Aorta (tissue), 5 donors: ENCODE measurements around the gene CACHD1. TPM values are rescaled to one million over a fixed set of nuclear protein-coding genes. Genes with fewer than 3 reads are reported as not detected.

Experiments used
- ATAC-seq: fragments of 200-7000 bp; cut with Tn5 transposase; one replicate; pipeline ENCODE4 v1.9.1; 2022; ENCODE audit warnings: moderate library complexity; ENCODE audit not compliant: low FRiP score
- DNase-seq, 2 donors: peaks; one replicate each; pipeline ENCODE4 v3.0.0-alpha.2; 2020
- H3K27ac ChIP-seq, 2 donors: one replicate each; pipeline ENCODE4 v1.5.1; 2013; ENCODE audit warnings: low read length in 2 of 2, mild to moderate bottlenecking in 2 of 2, moderate library complexity in 2 of 2, control low read depth in 1 of 2, inconsistent platforms in 1 of 2, low read depth in 1 of 2
- H3K27me3 ChIP-seq, 2 donors: one replicate each; pipeline ENCODE4 v1.6.1; 2013; ENCODE audit warnings: control low read depth in 1 of 2, low read length in 1 of 2, mild to moderate bottlenecking in 1 of 2, moderate library complexity in 1 of 2; ENCODE audit not compliant: insufficient read depth in 2 of 2, control insufficient read depth in 1 of 2
- H3K36me3 ChIP-seq, 2 donors: one replicate each; pipeline ENCODE4 v1.6.1; 2013; ENCODE audit warnings: control low read depth in 1 of 2, low read length in 1 of 2, mild to moderate bottlenecking in 1 of 2; ENCODE audit not compliant: insufficient read depth in 2 of 2, control insufficient read depth in 1 of 2
- H3K4me1 ChIP-seq, 2 donors: one replicate each; pipeline ENCODE4 v1.6.1; 2013; ENCODE audit warnings: low read length in 2 of 2, control low read depth in 1 of 2, mild to moderate bottlenecking in 1 of 2, moderate library complexity in 1 of 2; ENCODE audit not compliant: insufficient read depth in 2 of 2, control insufficient read depth in 1 of 2
- H3K4me3 ChIP-seq, 2 donors: one replicate each; pipeline ENCODE4 v1.5.1; 2013; ENCODE audit warnings: low read length in 2 of 2, control low read depth in 1 of 2, mild to moderate bottlenecking in 1 of 2
- H3K9me3 ChIP-seq: one replicate; pipeline ENCODE4 v1.6.1; 2013; ENCODE audit warnings: mild to moderate bottlenecking, low read length; ENCODE audit not compliant: control insufficient read depth
- whole genome bisulfite sequencing, 2 donors: extraction: QIAGEN DNeasy Blood & Tissue Kit; methylation state at CpG; one replicate each; pipeline ENCODE4 v1.1.7; 2013; 5-methylcytosine and 5-hydroxymethylcytosine counted together
- intact Hi-C, 2 donors: fragments of 100-400 bp; cut with DNase I; formaldehyde crosslinking; loops; one replicate each; pipeline versions ENCODE4 v1.14.2 to v1.15.0; 2022
- polyA plus RNA-seq, 2 donors: library from polyadenylated mRNA; stranded (reverse); fragments of 200-250 nt; gene quantifications; one replicate each; pipeline ENCODE4 v1.2.3, GENCODE V29; 2013
- total RNA-seq, 2 donors: library from RNA; stranded (reverse); fragmentation: NEBNext Ultra II Directional; extraction: Animal tissue kit (Norgen Biotek cat#: 25700); gene quantifications; one replicate each; pipeline ENCODE4 v1.2.1, GENCODE V29; 2021
- donor health status: healthy with polysubstance abuse.
- donor health status: Bipolar disorder and iron deficiency.
- donor health status: DM: no; HTN: no; CAD: no.
- donor health status: DM: no; HTN: no; CAD: no.
- donor health status: DM: yes; HTN: yes; CAD: no.

The CACHD1 gene
- total and polyA plus RNA-seq, 4 donors = 1.4 to 26.5 (median 5.0) TPM

DNA sequence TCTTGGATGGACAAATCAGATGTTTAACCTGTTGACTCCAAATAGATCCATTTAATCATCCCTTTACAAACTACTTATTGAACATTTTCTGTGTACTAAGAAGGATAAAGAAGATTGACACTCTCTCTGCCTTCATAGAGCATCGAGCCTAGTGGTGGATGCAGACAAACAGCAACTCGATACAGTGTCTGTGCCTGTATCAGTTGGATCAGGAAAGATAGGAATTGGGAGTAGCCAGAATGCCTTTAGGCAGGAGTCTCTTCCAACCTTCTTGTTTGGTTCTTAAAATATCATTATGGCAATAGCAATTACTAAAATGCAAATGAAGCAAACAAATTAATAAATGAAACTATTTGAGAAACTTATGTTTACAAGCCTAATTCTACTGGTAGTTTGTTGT is 185.9 kb downstream of the CACHD1 start:
- Histone ChIP-seq H3K4me1 (peaks cover 0 to 2% of the 10 kb centered on the region in 2 donors), H3K27ac (no peak overlapping the region), H3K4me3 (no peak overlapping the region), H3K27me3 (no peaks in the 10 kb centered on the region), H3K36me3 (no peaks in the 10 kb centered on the region), H3K9me3 (no peaks in the 10 kb centered on the region)
- no peak for DNase-seq
- 96 to 98% methylated on average over 2 of the region's 2 CpGs for WGBS, 2 donors
- intact Hi-C loops = no loop called here
- no peak for ATAC-seq

DNA sequence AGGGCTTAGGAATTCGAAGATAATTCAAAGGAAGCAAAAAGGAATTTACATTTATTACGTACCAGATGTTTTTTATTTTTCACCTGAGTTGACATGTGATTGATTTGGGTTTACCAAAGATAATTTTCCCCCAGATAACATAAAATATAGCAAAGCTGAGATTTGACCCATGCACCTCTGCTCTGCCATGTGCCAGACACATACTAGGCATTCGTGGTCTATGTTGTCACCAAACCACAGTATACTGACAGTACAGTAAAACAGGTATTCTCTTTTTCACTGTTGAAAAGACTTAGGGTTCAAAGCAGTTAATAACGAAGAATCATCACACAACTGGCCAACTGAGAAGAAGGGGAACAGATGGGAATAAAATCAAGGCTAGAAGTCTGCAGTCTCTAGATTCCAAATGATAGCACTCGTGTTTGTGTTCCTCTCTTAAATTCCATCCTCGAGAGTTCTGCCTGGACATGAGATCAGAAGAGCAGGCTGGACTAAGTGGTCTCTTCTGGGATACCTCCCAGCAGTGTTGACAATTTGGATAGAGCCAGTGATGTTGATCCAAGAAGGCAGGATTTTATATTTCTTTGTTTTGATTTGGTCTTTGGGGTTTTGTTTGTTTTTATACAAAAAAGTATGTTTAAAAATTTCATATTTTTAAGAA is 189.7 kb downstream of the CACHD1 start:
- intact Hi-C loops = no loop called here
- DNase-seq = no peak
- no peak overlapping the region for H3K4me3 ChIP-seq
- H3K27me3 ChIP-seq = no peaks in the 10 kb centered on the region
- no peak for ATAC-seq
- 85 to 88% methylated on average over 6 of the region's 6 CpGs for WGBS, 2 donors
- H3K36me3 ChIP-seq = no peaks in the 10 kb centered on the region
- H3K9me3 ChIP-seq = no peaks in the 10 kb centered on the region
- H3K27ac ChIP-seq = no peak overlapping the region
- peaks cover 0 to 6% of the 10 kb centered on the region in 2 donors for H3K4me1 ChIP-seq

DNA sequence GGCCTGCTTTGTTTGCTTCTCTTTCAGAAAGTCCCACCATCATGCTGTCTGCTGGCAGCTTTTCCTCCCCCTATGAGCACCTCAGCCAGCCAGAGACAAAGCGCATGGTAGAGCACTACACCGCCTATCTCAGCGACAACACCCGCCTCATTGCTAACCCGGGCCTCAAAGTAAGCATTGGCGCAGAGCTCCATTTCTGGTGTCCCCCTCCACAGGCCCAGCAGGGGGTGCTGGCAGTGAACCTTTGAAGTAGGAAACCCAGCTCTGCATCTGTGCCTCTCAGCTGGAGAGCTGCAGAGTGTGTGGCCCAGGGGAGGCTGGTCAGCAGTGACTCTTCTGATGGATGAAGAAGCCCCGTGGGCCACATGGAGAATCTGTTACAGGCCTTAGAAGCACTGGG is 193.7 kb downstream of the CACHD1 start:
- intact Hi-C loops = no loop called here
- no peak overlapping the region for H3K4me3 ChIP-seq

DNA sequence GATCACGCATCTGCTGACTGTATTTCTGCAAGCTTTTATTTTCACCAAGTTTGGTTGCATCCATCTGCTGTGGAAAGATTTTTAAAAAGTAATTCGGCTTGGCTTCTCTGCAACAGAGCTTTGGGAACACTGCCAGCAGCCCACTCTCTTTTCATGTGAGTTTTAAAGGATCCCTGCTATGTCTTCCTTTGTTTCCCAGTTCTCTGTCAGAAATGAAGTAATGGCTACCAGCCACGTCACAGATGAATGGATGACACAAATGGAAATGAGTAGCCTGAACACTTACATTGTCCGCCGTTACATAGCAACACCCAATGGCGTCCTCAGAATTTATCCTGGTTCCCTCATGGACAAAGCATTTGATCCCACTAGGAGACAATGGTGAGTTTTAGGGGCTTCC is 194.4 kb downstream of the CACHD1 start:
- no peaks in the 10 kb centered on the region for H3K36me3 ChIP-seq
- H3K4me3 ChIP-seq = no peak overlapping the region
- ATAC-seq (no peak), DNase-seq (no peak)
- intact Hi-C loops = no loop called here
- H3K27me3 ChIP-seq = no peaks in the 10 kb centered on the region
- no peaks in the 10 kb centered on the region for H3K9me3 ChIP-seq
- H3K4me1 ChIP-seq = peaks cover 0 to 6% of the 10 kb centered on the region in 2 donors
- WGBS, 2 donors = 79 to 84% methylated on average over 6 of the region's 6 CpGs
- H3K27ac ChIP-seq = no peak overlapping the region

More for the DNA sequence above, 193.7 kb downstream of the CACHD1 start:
- WGBS, 2 donors = 88 to 90% methylated on average over 7 of the region's 7 CpGs
- Histone ChIP-seq H3K9me3 (no peaks in the 10 kb centered on the region), H3K4me1 (peaks cover 0 to 6% of the 10 kb centered on the region in 2 donors), H3K27me3 (no peaks in the 10 kb centered on the region), H3K27ac (no peak overlapping the region), H3K36me3 (no peaks in the 10 kb centered on the region)
- ATAC-seq (no peak), DNase-seq (no peak)

DNA sequence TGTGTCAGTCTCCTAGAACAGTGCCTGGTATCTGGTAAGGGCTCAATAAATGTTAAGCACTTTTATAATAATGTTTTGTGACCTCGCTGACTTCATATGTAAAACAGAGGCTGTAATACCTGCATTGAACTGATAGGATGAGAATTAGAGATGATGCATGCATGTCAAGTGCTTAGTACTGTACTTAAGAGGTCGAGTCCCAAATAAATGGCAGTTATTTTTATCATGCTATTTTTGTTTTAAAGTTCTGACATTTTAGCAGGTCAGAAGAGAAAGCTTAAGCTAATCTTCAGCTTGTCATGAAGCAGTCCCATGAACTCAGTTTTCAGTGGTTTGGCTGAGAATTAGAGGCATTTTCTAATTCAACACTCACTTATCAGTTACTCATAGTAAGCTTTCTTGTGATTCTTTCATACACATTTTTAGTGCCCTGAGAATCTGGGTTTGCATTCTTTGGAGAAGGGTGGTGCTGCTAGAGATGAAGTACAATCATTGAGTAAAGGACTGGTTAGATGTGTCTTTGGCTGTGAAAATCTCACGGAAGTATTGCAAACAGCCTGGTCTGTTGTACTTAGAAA is 199.3 kb downstream of the CACHD1 start:
- no peak overlapping the region for H3K27ac ChIP-seq
- H3K4me3 ChIP-seq = no peak overlapping the region
- H3K27me3 ChIP-seq = no peaks in the 10 kb centered on the region
- intact Hi-C loops = no loop called here
- WGBS, 2 donors = 53 to 56% methylated on average over 3 of the region's 3 CpGs
- no peaks in the 10 kb centered on the region for H3K9me3 ChIP-seq
- ATAC-seq = no peak
- no peak for DNase-seq
- peaks cover 0 to 3% of the 10 kb centered on the region in 2 donors for H3K36me3 ChIP-seq
- no peaks in the 10 kb centered on the region for H3K4me1 ChIP-seq

DNA sequence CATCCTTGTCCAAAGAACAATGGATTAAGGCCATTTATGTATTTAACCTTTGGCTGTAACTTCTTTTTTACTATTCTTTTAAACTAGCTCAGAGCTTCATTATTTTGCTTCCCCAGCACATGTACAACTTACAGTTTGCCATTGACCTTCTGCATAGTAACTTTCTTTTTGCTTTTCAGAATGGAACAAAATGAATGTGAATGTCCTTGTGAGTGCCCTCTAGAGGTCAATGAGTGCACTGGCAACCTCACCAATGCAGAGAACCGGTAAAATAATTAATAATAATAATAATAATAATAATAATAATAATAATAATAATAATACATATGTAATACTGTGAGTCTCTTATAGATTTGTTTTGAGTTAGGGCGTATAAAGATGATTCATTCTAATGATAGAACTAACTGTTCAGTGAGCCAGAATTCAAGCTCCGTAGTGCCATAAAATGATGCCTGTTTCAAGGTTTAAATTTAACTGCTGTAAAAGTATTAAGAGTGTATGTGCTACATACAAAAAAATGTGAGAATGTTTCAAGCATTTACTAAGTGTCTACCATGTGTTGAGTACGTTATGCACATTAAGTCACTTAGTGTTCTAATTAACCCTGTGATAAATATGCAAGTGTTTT is 205.9 kb downstream of the CACHD1 start:
- no peaks in the 10 kb centered on the region for H3K9me3 ChIP-seq
- DNase-seq (no peak), ATAC-seq (no peak)
- no peaks in the 10 kb centered on the region for H3K27me3 ChIP-seq
- H3K4me3 ChIP-seq = no peak overlapping the region
- 62% methylated on average over 4 of the region's 4 CpGs for WGBS, 2 donors
- no peak overlapping the region for H3K27ac ChIP-seq
- intact Hi-C loops = loop anchor here (5.0 kb wide), 2 partner anchors 204 to 409 kb away; partner anchors contain the start of gene CACHD1 (in 1 of the 2)
- peaks cover 0 to 2% of the 10 kb centered on the region in 2 donors for H3K4me1 ChIP-seq
- peaks cover 3% of the 10 kb centered on the region in 2 donors for H3K36me3 ChIP-seq

DNA sequence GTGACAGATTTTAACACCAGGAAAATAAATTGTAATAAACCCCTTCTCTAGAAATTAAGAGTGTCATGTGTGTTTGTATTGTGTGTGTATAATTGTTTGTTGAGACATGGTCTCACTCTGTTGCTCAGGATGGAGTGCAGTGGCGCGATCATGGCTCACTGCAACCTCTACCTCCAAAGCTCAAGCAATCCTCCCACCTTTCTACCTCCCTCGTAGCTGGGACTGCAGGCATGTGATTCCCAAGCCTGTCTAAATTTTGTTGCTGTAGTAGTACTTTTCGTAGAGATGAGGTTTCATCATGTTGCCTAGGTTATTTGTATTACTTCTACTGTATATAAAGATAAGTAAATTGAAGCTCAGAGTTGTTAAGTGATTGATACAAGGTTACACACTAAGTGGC is 206.5 kb downstream of the CACHD1 start:
- ATAC-seq = no peak
- WGBS, 2 donors = 94 to 95% methylated on average over 4 of the region's 4 CpGs
- Histone ChIP-seq H3K27ac (no peak overlapping the region), H3K4me1 (peaks cover 0 to 2% of the 10 kb centered on the region in 2 donors), H3K9me3 (no peaks in the 10 kb centered on the region), H3K4me3 (no peak overlapping the region), H3K27me3 (no peaks in the 10 kb centered on the region), H3K36me3 (peaks cover 3% of the 10 kb centered on the region in 2 donors)
- intact Hi-C loops = loop anchor here (5.0 kb wide), 2 partner anchors 204 to 409 kb away; partner anchors contain the start of gene CACHD1 (in 1 of the 2)
- DNase-seq = no peak

DNA sequence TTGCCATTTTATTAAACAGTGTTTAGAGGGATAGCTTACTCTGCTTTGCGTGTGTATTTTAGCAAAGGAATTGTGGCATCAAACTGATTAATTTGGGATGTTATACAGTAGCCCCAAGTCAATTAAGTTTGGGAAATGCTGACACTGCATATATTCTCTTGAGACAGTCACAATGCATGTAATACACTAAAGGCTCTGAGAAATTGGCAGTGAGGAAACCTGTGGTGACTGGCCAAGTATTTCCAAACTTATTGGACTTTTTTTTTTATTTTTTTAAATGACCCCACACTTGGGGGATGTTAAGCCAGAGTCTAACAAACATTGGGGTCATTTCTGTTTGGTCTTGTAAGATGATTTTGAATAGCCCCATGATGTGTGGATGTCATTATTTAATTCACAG is 207.6 kb downstream of the CACHD1 start:
- peaks cover 3% of the 10 kb centered on the region in 2 donors for H3K36me3 ChIP-seq
- H3K27me3 ChIP-seq = no peaks in the 10 kb centered on the region
- intact Hi-C loops = loop anchor here (5.0 kb wide), 2 partner anchors 205 to 410 kb away; partner anchors contain the start of gene CACHD1 (in 1 of the 2)

More for the DNA sequence above, 207.6 kb downstream of the CACHD1 start:
- Histone ChIP-seq H3K9me3 (no peaks in the 10 kb centered on the region), H3K27ac (no peak overlapping the region), H3K4me1 (peaks cover 0 to 2% of the 10 kb centered on the region in 2 donors), H3K4me3 (no peak overlapping the region)
- DNase-seq (no peak), ATAC-seq (no peak)
- 95 to 96% methylated on average over 1 of the region's 1 CpG for WGBS, 2 donors
